Measurements from ENCODE around the gene NEB. TPM values are rescaled to one million over a fixed set of nuclear protein-coding genes. Genes with fewer than 3 reads are reported as not detected.
A peak's percentile ranks its signal among the peaks of the same experiment; 100 is the strongest.
"Not testable (repeated sequence)": the region's sequence is repeated elsewhere in the genome, so short reads cannot be mapped to it uniquely, and the experiment has no call there.

The NEB gene
- polyA plus RNA-seq, 2 of the 4 experiments (the other 2 are of a cell fraction), result 0.67 to 4.4 TPM

DNA sequence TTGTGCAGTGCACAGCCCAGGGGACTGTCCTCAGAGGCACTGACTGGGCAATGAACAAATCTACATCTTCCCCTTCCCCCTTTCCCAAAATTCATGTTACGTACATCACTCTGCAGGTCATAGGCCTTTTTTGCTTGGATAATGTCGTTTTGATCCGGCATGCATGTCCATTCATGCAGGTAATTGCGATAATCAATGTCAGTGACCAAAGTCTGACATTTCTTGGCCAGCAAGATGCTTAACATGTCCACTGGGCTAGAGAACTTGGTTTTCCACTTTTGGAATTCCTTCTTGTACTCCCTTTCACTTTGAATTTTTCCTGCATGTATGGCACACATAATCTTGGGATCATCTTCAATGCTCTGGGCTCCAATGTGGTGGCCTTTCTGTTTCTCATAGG, 124.6 kb downstream of the NEB start:
- no peak overlapping the region for H3K4me2 ChIP-seq
- H3K27ac ChIP-seq, result no peak overlapping the region
- WGBS (ENCODE audit: missing lambda C conversion rate), result 82% methylated on average over 4 of the region's 4 CpGs
- DNase-seq (ENCODE audit: low read depth in 1 of 2, low spot score in 1 of 2), result no peak
- no peak overlapping the region for H3K4me3 ChIP-seq
- CTCF ChIA-PET, result no interaction called here
- POLR2A ChIA-PET, result no interaction called here
- TF ChIP-seq REST (IDR thresholded peaks at IDR 0.05), result no peak
- TF ChIP-seq TFCP2L1 (CRISPR knock-in tag; IDR thresholded peaks at IDR 0.05), result no peak
- no peak for TF ChIP-seq HEYL (CRISPR knock-in tag; IDR thresholded peaks at IDR 0.05)
- no peak for TF ChIP-seq RAD21 (conservative IDR thresholded peaks at IDR 0.05 in 1 of 2, IDR thresholded peaks at IDR 0.05 in 1 of 2)
- TF ChIP-seq, protein P1, sequence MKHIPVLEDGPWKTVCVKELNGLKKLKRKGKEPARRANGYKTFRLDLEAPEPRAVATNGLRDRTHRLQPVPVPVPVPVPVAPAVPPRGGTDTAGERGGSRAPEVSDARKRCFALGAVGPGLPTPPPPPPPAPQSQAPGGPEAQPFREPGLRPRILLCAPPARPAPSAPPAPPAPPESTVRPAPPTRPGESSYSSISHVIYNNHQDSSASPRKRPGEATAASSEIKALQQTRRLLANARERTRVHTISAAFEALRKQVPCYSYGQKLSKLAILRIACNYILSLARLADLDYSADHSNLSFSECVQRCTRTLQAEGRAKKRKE (CRISPR knock-in tag; IDR thresholded peaks at IDR 0.05; ENCODE audit: low read depth), result no peak
- no peak for TF ChIP-seq ZFP36 (IDR thresholded peaks at IDR 0.05; ENCODE audit: borderline replicate concordance, partially characterized antibody)
- TF ChIP-seq HOXB5 (CRISPR knock-in tag; IDR thresholded peaks at IDR 0.05), result no peak
- TF ChIP-seq POLR2A (IDR thresholded peaks at IDR 0.05; ENCODE audit: low read length), result no peak
- no peak for TF ChIP-seq CHD2 (IDR thresholded peaks at IDR 0.05; ENCODE audit: low read length, partially characterized antibody)
- no peak for TF ChIP-seq POLR2AphosphoS2 (conservative IDR thresholded peaks at IDR 0.05; ENCODE audit: low read length)
- no peak for TF ChIP-seq RARB (CRISPR knock-in tag; IDR thresholded peaks at IDR 0.05)
- TF ChIP-seq EHF (CRISPR knock-in tag; IDR thresholded peaks at IDR 0.05), result no peak
- no peak for TF ChIP-seq ELK1 (IDR thresholded peaks at IDR 0.05; ENCODE audit: low read depth, low read length)
- TF ChIP-seq BCL3 (IDR thresholded peaks at IDR 0.05), result no peak
- H3K4me1 ChIP-seq, result no peaks in the 10 kb centered on the region
- no peak for ATAC-seq
- H3K9me3 ChIP-seq, result no peaks in the 10 kb centered on the region
- FAIRE-seq, result no peak

- CTCF ChIA-PET, result interaction anchor here (0.7 kb wide), 1 partner anchor 21 kb away, joined by 3 read pairs; no protein-coding TSS in a partner anchor
- DNase-seq (ENCODE audit: low read depth in 1 of 2, low spot score in 1 of 2); H3K4me2 ChIP-seq; H3K4me1 ChIP-seq; POLR2A ChIA-PET; H3K27ac ChIP-seq; FAIRE-seq; H3K4me3 ChIP-seq; H3K9me3 ChIP-seq: not testable (repeated sequence)
- no CpG with 5 or more reads among the region's 6 CpGs for WGBS (ENCODE audit: missing lambda C conversion rate)
- ATAC-seq, result peak; percentile 67 to 72
Observed at GRCh38 chr2:151607459-151608424, 126.5 kb downstream of the NEB start.

GRCh38 chr2:151603530-151603929, 130.7 kb downstream of the NEB start:
- H3K27ac ChIP-seq; H3K4me3 ChIP-seq; H3K4me1 ChIP-seq; DNase-seq (ENCODE audit: low read depth in 1 of 2, low spot score in 1 of 2); ATAC-seq; FAIRE-seq; POLR2A ChIA-PET; CTCF ChIA-PET; H3K4me2 ChIP-seq; H3K9me3 ChIP-seq: not testable (repeated sequence)
- no CpG with 5 or more reads among the region's 2 CpGs for WGBS (ENCODE audit: missing lambda C conversion rate)

- ATAC-seq; H3K4me1 ChIP-seq; H3K9me3 ChIP-seq; CTCF ChIA-PET; POLR2A ChIA-PET; FAIRE-seq; H3K4me2 ChIP-seq; H3K27ac ChIP-seq; DNase-seq (ENCODE audit: low read depth in 1 of 2, low spot score in 1 of 2); H3K4me3 ChIP-seq: not testable (repeated sequence)
- 20% methylated on average over 3 of the region's 5 CpGs for WGBS (ENCODE audit: missing lambda C conversion rate)
Observed at GRCh38 chr2:151602402-151602801, 131.9 kb downstream of the NEB start.

DNA sequence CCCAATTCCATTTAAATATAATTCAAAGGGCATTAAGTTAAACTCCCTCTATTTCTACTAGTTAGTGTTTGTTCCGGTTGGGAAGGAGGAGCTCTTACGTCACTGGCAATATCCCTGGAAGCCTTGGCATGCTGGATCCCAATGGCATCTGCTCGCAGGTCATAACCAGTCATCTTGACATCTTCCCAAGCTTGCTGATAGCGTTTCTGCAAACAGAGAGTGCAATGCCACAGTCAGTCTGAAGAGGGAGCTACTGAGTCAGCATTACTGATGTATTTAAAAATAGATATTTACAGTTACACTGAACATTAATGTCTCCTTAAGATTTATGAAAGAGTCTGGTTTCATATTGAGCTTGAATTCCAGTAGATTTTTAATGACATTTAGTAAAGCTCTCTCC, 132.5 kb downstream of the NEB start:
- H3K4me3 ChIP-seq; CTCF ChIA-PET; H3K9me3 ChIP-seq; H3K27ac ChIP-seq; H3K4me1 ChIP-seq; POLR2A ChIA-PET; H3K4me2 ChIP-seq; DNase-seq (ENCODE audit: low read depth in 1 of 2, low spot score in 1 of 2); FAIRE-seq: not testable (repeated sequence)
- WGBS (ENCODE audit: missing lambda C conversion rate), result no CpG with 5 or more reads among the region's 4 CpGs
- peak; percentile 73 to 81 for ATAC-seq
